Stimulated activated CD4-positive, alpha-beta T cell treated with anti-CD3 and anti-CD28 coated beads, Interleukin-4, amount 100 ng/mL, for 24 hours (primary cell): ENCODE data around the gene ELL.
"Not testable (repeated sequence)": the region's sequence is repeated elsewhere in the genome, so short reads cannot be mapped to it uniquely, and the experiment has no call there.

Experiments used
- DNase-seq: peaks from one replicate; pipeline ENCODE4 v3.0.0-alpha.2; 2020

Gene ELL

GRCh38 chr19:18419195-18419698 lies 102.6 kb downstream of the ELL start, which contains the start of gene SSBP4:
Gene SSBP4, plus strand, starts transcription at chr19:18419398. Its CDS starts 251 bp downstream, at chr19:18419649.
- DNase-seq: peak; percentile 61

- peak; percentile 42 for DNase-seq
These were observed 103.2 kb downstream of the ELL start for GRCh38 chr19:18418483-18419194.

GRCh38 chr19:18418029-18418482 lies 103.8 kb downstream of the ELL start:
- DNase-seq: no peak

- DNase-seq: no peak
These were observed 104.4 kb downstream of the ELL start for GRCh38 chr19:18417250-18418028.

GRCh38 chr19:18416778-18417249 lies 105.1 kb downstream of the ELL start:
- DNase-seq: peak; percentile 60

GRCh38 chr19:18415178-18415867 lies 106.5 kb downstream of the ELL start:
- DNase-seq: no peak

GRCh38 chr19:18414504-18415177 lies 107.2 kb downstream of the ELL start:
- DNase-seq: no peak

- DNase-seq: no peak
These were observed 109.1 kb downstream of the ELL start for GRCh38 chr19:18412610-18413239.

GRCh38 chr19:18408053-18408476 lies 113.8 kb downstream of the ELL start:
- no peak for DNase-seq

- no peak for DNase-seq
These were observed 115.1 kb downstream of the ELL start for GRCh38 chr19:18406749-18407148.

- not testable (repeated sequence) for DNase-seq
These were observed 116.1 kb downstream of the ELL start for GRCh38 chr19:18405754-18406153.

GRCh38 chr19:18402455-18403248 lies 119.2 kb downstream of the ELL start:
- DNase-seq: not testable (repeated sequence)

- DNase-seq: no peak
These were observed 120.2 kb downstream of the ELL start for GRCh38 chr19:18401580-18402112.

- no peak for DNase-seq
These were observed 122.9 kb downstream of the ELL start for GRCh38 chr19:18399008-18399407.

- DNase-seq: no peak
These were observed 124.3 kb downstream of the ELL start, which contains the start of gene LRRC25 for GRCh38 chr19:18397242-18398202. Gene LRRC25, minus strand, starts transcription at chr19:18397622. Its CDS starts 659 bp downstream, at chr19:18396963.

GRCh38 chr19:18396471-18397241 lies 125.2 kb downstream of the ELL start:
- no peak for DNase-seq

GRCh38 chr19:18393836-18394235 lies 128.0 kb downstream of the ELL start:
- DNase-seq: no peak

- no peak for DNase-seq
These were observed 128.9 kb downstream of the ELL start for GRCh38 chr19:18392926-18393325.
